ENCODE results near the gene SEC14L3. TPM values are rescaled to one million over a fixed set of nuclear protein-coding genes. Genes with fewer than 3 reads are reported as not detected.

The SEC14L3 gene
- total and polyA plus RNA-seq, 2 donors (not counting 1 experiment from before 2014, with no cell fraction given), result not detected

DNA sequence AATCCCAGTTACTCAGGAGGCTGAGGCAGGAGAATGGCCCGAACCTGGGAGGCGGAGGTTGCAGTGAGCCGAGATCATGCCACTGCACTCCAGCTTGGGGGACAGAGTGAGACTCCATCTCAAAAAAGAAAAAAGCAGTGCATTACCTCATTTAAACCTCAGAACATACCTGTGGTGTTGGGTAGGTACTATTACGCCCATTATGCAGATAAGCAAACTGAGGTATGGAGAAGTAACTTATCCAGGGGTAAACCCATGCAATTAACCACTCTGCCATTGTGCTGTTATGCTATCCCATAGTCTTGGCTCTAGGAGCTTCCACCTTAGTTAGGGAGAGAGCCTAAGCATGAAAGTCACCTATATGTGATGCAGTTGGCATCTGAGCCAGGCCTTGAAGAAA, 2.3 kb upstream of the SEC14L3 start:
- intact Hi-C loops (cut with micrococcal nuclease), result no loop called here
- Histone ChIP-seq H3K9me3 (ENCODE audit: control extremely low read depth in 1 of 3, control insufficient read depth in 2 of 3, insufficient read depth in 1 of 3, low read length in 2 of 3) (no peaks in the 10 kb centered on the region), H3K36me3 (replicated peaks in 1 of 2; ENCODE audit: control extremely low read depth in 1 of 2, control insufficient read depth in 1 of 2, extremely low read depth in 1 of 2, insufficient read depth in 2 of 2, low read length in 1 of 2) (no peaks in the 10 kb centered on the region), H3K4me1 (ENCODE audit: control insufficient read depth in 2 of 2, insufficient read depth in 2 of 2, low read length in 2 of 2) (no peaks in the 10 kb centered on the region), H3K9ac (ENCODE audit: low read length) (no peak overlapping the region), H4K20me1 (ENCODE audit: control insufficient read depth, insufficient read depth, low read length, poor library complexity, severe bottlenecking) (no peaks in the 10 kb centered on the region), H3K4me3 (ENCODE audit: control extremely low read depth in 1 of 5, extremely low read depth in 1 of 5, insufficient read depth in 1 of 5, low read depth in 2 of 5, low read length in 4 of 5) (no peak overlapping the region), H3K27ac (ENCODE audit: low read length in 2 of 2) (no peak overlapping the region), H3K79me2 (ENCODE audit: control insufficient read depth, insufficient read depth, low read length) (no peaks in the 10 kb centered on the region), H2AFZ (ENCODE audit: insufficient read depth, low read depth, low read length, poor library complexity, severe bottlenecking) (no peak overlapping the region), H3K4me2 (replicated peaks; ENCODE audit: low read depth, low read length, poor library complexity, severe bottlenecking) (no peak overlapping the region), H3K27me3 (replicated peaks in 1 of 4; ENCODE audit: control extremely low read depth in 1 of 4, control insufficient read depth in 3 of 4, insufficient read depth in 4 of 4, low read length in 3 of 4) (peaks cover 0 to 26% (median 7%) of the 10 kb centered on the region in 4 experiments)
- TF ChIP-seq EZH2 (IDR thresholded peaks at IDR 0.05; ENCODE audit: borderline replicate concordance, insufficient read depth, low read depth, low read length, poor library complexity, severe bottlenecking), result no peak
- TF ChIP-seq, protein P1, sequence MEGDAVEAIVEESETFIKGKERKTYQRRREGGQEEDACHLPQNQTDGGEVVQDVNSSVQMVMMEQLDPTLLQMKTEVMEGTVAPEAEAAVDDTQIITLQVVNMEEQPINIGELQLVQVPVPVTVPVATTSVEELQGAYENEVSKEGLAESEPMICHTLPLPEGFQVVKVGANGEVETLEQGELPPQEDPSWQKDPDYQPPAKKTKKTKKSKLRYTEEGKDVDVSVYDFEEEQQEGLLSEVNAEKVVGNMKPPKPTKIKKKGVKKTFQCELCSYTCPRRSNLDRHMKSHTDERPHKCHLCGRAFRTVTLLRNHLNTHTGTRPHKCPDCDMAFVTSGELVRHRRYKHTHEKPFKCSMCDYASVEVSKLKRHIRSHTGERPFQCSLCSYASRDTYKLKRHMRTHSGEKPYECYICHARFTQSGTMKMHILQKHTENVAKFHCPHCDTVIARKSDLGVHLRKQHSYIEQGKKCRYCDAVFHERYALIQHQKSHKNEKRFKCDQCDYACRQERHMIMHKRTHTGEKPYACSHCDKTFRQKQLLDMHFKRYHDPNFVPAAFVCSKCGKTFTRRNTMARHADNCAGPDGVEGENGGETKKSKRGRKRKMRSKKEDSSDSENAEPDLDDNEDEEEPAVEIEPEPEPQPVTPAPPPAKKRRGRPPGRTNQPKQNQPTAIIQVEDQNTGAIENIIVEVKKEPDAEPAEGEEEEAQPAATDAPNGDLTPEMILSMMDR (IDR thresholded peaks at IDR 0.05), result no peak
- DNase-seq, result no peak
- Mint-ChIP-seq H3K27me3 (peaks cover 42% of the 10 kb centered on the region), H3K4me1 (no peaks in the 10 kb centered on the region), H3K9me3 (ENCODE audit: insufficient read depth) (no peaks in the 10 kb centered on the region), H3K4me3 (no peak overlapping the region), H3K27ac (no peak overlapping the region)
- WGBS (ENCODE audit: insufficient coverage), result 100% methylated on average over 2 of the region's 4 CpGs
- no peak for ATAC-seq (ENCODE audit: low read depth)
- POLR2A ChIA-PET, result no interaction called here
- CTCF ChIA-PET, result no interaction called here

DNA sequence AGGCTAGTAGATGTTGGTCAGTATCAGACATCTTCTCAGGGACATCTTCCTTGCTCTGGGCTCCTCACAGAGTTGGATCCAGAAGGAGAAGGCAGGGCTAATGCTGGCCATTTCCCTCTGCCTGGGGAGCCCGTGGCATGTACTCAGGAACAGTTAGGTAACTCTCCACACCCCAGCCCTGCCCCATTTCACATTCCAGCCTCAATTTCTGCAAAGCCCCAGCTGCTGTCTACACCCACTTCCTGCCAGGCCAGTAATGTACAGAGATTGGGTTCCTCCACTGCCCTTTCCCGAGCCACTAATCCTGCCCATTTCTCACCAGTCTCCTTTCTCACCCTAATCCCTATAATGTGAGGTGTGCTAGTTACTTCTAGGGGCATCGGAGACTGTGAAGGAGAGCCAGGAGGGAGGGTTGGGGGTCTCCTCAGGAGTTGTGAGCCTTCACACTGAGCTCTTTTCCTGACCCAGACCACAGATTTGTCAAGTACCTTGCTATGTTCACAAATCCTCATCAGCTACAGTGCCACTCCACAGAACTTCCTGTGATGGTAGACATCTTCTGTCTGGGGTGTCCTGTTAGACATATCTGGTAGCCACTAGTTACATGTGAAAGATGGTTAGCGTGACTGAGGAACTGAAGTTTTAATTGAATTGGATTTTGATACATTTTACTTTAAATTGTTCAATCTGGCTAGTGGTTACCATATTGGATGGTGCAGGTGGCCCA, 1.3 kb upstream of the SEC14L3 start:
- ATAC-seq (ENCODE audit: low read depth) (no peak), DNase-seq (no peak)
- ChIA-PET CTCF (interaction anchor here (0.6 kb wide), 2 partner anchors 362 to 818 kb away, joined by 4 read pairs; no protein-coding TSS in a partner anchor), POLR2A (no interaction called here)
- Histone ChIP-seq H4K20me1 (ENCODE audit: control insufficient read depth, insufficient read depth, low read length, poor library complexity, severe bottlenecking) (no peaks in the 10 kb centered on the region), H3K9me3 (ENCODE audit: control extremely low read depth in 1 of 3, control insufficient read depth in 2 of 3, insufficient read depth in 1 of 3, low read length in 2 of 3) (no peaks in the 10 kb centered on the region), H2AFZ (ENCODE audit: insufficient read depth, low read depth, low read length, poor library complexity, severe bottlenecking) (no peak overlapping the region), H3K4me2 (replicated peaks; ENCODE audit: low read depth, low read length, poor library complexity, severe bottlenecking) (no peak overlapping the region), H3K27me3 (replicated peaks in 1 of 4; ENCODE audit: control extremely low read depth in 1 of 4, control insufficient read depth in 3 of 4, insufficient read depth in 4 of 4, low read length in 3 of 4) (peaks cover 0 to 26% (median 8%) of the 10 kb centered on the region in 4 experiments), H3K27ac (ENCODE audit: low read length in 2 of 2) (no peak overlapping the region), H3K36me3 (replicated peaks in 1 of 2; ENCODE audit: control extremely low read depth in 1 of 2, control insufficient read depth in 1 of 2, extremely low read depth in 1 of 2, insufficient read depth in 2 of 2, low read length in 1 of 2) (no peaks in the 10 kb centered on the region), H3K4me3 (ENCODE audit: control extremely low read depth in 1 of 5, extremely low read depth in 1 of 5, insufficient read depth in 1 of 5, low read depth in 2 of 5, low read length in 4 of 5) (no peak overlapping the region), H3K79me2 (ENCODE audit: control insufficient read depth, insufficient read depth, low read length) (no peaks in the 10 kb centered on the region), H3K9ac (ENCODE audit: low read length) (no peak overlapping the region), H3K4me1 (ENCODE audit: control insufficient read depth in 2 of 2, insufficient read depth in 2 of 2, low read length in 2 of 2) (no peaks in the 10 kb centered on the region)
- Mint-ChIP-seq H3K9me3 (ENCODE audit: insufficient read depth) (no peaks in the 10 kb centered on the region), H3K27ac (no peak overlapping the region), H3K4me1 (no peaks in the 10 kb centered on the region), H3K27me3 (peaks cover 48% of the 10 kb centered on the region), H3K4me3 (no peak overlapping the region)
- intact Hi-C loops (cut with micrococcal nuclease), result no loop called here
- WGBS (ENCODE audit: insufficient coverage), result 51% methylated on average over 2 of the region's 4 CpGs
- TF ChIP-seq, protein P1 (IDR thresholded peaks at IDR 0.05), result no peak
- no peak for TF ChIP-seq EZH2 (IDR thresholded peaks at IDR 0.05; ENCODE audit: borderline replicate concordance, insufficient read depth, low read depth, low read length, poor library complexity, severe bottlenecking)
